DOHH2 (cell line): ENCODE results near the gene CDC25C.

Source experiments
- EZH2phosphoT487 ChIP-seq: fragments of 200-600 bp; sonication (generic); IDR thresholded peaks from 2 replicates; pipeline ENCODE4 v1.6.1; 2017; ENCODE audit warnings: borderline replicate concordance, mild to moderate bottlenecking, antibody characterized with exemption, low read length, moderate library complexity, mixed read lengths
- TF ChIP-seq, protein P1 (sequence below): fragments of 200-600 bp; sonication (generic); IDR thresholded peaks from one replicate; pipeline ENCODE4 v1.5.1; 2014; ENCODE audit warnings: antibody characterized with exemption, mild to moderate bottlenecking, low read depth, low read length; ENCODE audit not compliant: poor library complexity, severe bottlenecking

DNA sequence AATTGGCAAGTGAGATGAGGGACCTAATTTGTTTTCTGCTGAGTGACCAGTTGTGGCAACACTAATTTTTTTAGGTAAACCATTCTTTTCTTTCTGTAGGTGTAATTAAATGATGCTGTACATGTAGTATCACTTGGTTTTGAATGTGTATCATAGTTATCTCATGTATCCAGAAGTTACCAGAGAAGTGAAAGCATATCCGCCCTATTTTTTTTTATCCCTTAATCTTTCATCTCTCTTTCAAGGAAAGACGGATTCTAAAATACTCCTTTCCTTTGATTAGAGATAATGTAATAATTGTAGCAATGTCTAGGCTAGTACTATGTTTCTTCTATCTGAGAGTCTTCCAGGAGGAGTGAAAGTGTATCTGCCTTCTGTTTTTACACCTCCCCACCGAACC, 28.0 kb upstream of the CDC25C start:
- TF ChIP-seq EZH2phosphoT487 = no peak
- TF ChIP-seq, protein P1, sequence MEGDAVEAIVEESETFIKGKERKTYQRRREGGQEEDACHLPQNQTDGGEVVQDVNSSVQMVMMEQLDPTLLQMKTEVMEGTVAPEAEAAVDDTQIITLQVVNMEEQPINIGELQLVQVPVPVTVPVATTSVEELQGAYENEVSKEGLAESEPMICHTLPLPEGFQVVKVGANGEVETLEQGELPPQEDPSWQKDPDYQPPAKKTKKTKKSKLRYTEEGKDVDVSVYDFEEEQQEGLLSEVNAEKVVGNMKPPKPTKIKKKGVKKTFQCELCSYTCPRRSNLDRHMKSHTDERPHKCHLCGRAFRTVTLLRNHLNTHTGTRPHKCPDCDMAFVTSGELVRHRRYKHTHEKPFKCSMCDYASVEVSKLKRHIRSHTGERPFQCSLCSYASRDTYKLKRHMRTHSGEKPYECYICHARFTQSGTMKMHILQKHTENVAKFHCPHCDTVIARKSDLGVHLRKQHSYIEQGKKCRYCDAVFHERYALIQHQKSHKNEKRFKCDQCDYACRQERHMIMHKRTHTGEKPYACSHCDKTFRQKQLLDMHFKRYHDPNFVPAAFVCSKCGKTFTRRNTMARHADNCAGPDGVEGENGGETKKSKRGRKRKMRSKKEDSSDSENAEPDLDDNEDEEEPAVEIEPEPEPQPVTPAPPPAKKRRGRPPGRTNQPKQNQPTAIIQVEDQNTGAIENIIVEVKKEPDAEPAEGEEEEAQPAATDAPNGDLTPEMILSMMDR = no peak
